T-helper 1 cell (primary cell): ENCODE measurements around the gene DNAJC18.
"Not testable (repeated sequence)": the region's sequence is repeated elsewhere in the genome, so short reads cannot be mapped to it uniquely, and the experiment has no call there.

ENCODE experiments used
- DNase-seq, 5 donors: peaks; one replicate each; pipeline ENCODE4 v3.0.0-alpha.2; 2012 to 2020
- total RNA-seq, 4 donors: gene quantifications; one replicate each; lab custom pipeline; 2026; lab: John Stamatoyannopoulos, UW

The DNAJC18 gene
- 3.8 to 9.1 (median 7.7) reads per million in 4 donors for total RNA-seq

DNA sequence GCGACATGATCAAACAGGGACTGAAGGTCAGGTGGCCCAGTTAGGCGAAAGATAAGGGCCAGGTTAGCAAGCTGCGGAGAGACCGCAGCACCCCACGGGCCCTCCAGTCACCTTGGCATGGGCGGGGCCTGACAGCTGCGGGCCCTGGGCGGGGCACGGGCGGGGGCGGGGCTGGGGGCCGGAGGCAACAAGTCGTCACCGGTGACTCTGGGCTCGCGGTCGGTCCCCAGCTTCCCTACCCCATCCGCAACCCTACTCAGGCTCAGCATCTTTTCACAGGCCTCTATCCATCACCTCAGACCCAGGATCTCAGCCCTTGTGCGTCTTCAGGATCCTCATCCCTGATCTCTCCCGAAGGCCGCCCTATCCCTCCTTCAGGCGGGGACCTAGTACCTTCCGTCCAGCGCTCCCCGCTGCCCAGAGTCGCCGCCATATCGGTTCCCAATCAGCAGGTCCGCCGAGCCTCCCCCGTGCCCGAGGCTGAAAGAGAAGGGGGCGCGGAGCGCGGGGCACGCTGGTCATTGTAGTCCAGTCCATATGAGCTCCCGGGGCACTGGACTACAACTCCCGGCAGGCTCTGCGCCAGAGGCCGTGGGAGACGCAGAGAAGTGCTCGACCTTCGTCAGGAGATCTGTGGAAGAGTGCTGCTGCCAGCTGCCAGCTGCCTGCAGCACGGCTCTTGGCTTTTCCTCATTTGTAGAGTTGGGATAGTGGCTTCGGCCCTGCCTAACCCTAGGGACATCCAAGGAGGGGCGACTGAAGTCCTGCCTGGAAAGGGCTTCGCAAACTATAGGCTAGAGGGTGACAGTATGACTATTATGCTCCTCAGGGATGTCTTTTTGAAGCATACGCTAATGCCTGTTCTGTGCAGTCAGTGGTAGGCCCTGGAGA lies at the start of gene DNAJC18:
Gene DNAJC18, minus strand, starts transcription at position 513 of the 891 bp plus-strand sequence. Its CDS starts 80 bp downstream, at position 433.
- DNase-seq, result peak; percentile 81 to 91 (median 85)

- DNase-seq, result no peak
Observed at GRCh38 chr5:139488260-139488659, 48.9 kb upstream of the DNAJC18 start.

GRCh38 chr5:139486201-139486600 lies 46.9 kb upstream of the DNAJC18 start:
- DNase-seq, result no peak

- DNase-seq, result not testable (repeated sequence)
Observed at GRCh38 chr5:139482890-139483208, 43.5 kb upstream of the DNAJC18 start.

DNA sequence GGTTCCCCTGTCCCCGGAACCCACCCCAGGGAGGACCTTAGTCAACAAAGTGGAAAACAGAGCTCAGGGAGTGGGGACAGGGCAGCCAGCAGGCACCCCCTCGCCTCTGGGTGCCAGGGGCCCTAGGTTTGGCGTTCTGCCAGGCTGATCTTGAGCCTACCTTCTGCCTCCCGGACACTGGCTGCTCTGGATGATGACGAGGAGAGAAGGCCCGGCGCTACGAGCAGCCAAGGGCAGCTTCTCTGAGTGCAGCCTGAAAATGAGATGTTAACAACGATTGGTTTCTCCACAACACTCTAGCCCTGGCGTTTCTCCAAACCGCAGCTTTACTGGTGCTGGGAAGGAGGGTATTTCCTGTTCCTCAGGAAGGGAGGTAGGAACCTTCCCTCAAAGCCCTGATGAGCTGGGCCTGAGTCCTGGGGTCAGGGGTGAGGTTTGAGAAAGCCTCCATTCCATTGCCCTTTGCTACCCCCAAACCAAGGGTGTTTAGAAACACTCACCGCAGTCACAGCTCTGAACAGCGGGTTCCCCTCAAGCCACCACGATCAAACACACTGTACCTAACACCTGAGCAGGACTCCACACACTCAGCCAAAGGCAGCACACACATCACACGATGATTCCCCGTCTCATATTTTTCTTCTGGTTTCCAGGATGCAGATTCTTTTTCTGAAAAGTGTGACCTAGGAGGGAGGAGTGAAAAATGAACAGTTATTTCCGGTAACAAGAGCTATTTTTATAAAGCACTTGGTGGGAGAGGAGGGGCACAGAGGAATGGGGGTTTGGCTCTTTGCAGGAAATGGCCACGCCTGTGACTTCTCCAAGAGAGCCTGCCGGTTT lies 42.9 kb upstream of the DNAJC18 start, which contains the start of gene STING1:
Gene STING1, minus strand, starts transcription at position 709 of the 840 bp plus-strand sequence. CDS start 1,054 bp downstream, outside the sequence.
- DNase-seq, result peak; percentile 27 to 83 (median 45)

GRCh38 chr5:139481580-139482049 lies 42.3 kb upstream of the DNAJC18 start:
- no peak for DNase-seq

- peak in 1 of 5 donors; percentile 48 for DNase-seq
Observed at GRCh38 chr5:139481122-139481533, 41.8 kb upstream of the DNAJC18 start.

- not testable (repeated sequence) for DNase-seq
Observed at GRCh38 chr5:139479729-139480128, 40.4 kb upstream of the DNAJC18 start.

DNA sequence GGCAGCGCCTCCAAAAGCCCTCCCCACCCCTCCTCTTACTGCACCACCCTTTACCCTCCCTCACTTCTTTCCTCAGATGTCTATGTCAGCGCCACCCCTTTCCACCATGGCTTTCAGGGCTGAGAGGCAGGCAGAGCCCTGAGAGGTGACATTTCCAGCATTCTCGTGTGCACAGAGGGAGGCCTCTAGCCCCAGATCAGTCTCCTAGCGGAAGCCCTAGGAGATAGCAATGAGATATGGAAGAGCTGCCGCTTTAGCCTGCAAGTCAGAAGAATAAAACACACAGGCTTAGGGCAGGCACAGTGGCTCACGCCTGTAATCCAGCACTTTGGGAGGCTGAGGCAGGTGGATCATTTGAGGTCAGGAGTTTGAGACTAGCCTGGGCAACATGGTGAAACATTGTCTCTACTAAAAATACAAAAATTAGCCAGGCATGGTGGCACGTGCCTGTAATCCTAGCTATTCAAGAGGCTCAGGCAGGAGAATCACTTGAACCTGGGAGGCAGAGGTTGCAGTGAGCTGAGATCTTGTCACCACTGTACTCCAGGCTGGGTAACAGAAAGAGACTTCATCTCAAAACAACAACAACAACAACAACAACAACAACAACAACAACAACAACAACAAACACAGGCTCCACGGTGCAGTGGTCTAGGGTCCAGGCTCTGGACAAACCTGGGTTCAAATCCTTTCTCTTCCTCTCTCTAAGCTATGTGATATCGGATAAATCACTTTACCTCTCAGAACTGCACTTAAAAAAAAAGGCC lies 39.5 kb upstream of the DNAJC18 start:
- DNase-seq, result not testable (repeated sequence)

GRCh38 chr5:139475865-139476617 lies 36.7 kb upstream of the DNAJC18 start:
- no peak for DNase-seq

GRCh38 chr5:139474890-139475791 lies 35.8 kb upstream of the DNAJC18 start:
- DNase-seq, result peak in 1 of 5 donors; percentile 64

DNA sequence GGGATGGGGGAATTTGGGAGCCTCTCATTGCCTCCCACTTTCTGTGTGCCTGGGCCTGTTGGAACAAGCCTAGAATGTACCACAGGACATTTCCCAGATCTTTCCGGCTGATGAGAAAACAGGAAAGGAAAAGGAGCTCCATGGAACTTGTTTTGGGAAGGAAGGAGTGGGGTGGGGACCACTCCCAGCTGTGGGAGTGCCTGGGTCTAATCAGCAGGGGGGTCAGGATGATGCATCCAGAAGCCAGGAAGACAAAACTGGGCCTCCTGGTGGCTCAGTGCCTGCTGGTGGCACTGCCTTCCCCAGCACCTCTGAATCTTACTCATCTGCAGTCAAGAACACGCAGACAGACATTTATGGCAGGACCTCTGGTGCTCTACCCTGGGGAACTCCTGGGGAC lies 34.2 kb upstream of the DNAJC18 start:
- no peak for DNase-seq

GRCh38 chr5:139473105-139473504 lies 33.8 kb upstream of the DNAJC18 start:
- DNase-seq, result no peak

DNA sequence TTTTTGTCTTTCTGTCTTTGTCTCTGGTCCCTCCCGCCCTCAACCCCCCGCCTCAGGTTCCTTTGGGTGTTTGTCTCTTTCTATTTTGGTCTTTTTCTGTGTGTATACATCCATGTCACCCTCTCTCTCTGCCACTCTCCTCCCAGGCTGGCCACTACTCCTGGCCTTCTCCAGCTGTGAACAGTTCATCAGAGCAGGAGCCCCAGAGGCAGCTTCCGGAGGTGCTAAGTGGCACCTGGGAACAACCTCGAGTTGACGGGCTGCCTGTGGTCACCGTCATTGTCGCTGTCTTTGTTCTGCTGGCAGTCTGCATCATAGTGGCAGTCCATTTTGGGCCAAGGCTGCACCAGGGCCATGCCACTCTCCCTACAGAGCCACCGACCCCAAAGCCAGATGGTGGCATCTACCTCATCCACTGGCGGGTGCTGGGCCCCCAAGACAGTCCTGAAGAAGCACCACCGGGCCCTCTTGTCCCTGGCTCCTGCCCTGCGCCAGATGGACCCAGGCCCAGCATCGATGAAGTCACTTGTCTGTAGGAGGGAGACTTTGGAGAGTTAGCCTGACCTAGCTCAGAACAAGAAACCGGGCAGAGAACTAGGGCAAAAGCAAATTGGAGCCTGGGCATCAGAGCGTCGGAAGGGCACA lies 33.2 kb upstream of the DNAJC18 start:
- DNase-seq, result no peak

- DNase-seq, result peak in 2 of 5 donors; percentile 35 to 59
Observed at GRCh38 chr5:139470821-139471300, 31.5 kb upstream of the DNAJC18 start, which contains the start of gene SMIM33. TSS of gene SMIM33 (plus strand) at chr5:139471004. CDS start at chr5:139471122, 118 bp downstream.

DNA sequence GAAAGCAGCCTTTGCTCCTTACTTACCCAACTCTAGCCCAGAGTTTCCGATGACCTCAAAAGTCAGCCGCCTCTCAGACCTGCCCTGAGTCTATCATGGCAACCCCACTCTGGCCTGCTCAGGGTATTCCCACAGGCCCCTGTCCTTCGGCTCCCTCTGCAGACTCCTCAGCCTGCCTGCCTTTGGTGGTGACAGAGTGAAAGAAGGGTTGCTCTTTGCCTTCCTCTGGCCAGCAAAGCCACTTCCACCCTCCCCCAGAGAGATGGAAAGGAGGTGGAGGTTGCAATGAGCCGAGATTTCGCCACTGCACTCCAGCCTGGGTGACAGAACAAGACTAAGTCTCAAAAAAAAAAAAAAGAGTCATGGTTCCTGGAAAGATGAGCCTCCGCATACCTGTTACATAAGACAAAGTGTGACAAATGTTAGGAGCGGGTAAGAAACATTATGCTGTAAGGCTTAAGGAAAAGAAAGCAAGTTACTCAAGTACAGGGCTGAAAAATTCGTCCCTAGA lies 29.2 kb upstream of the DNAJC18 start:
- DNase-seq, result no peak

DNA sequence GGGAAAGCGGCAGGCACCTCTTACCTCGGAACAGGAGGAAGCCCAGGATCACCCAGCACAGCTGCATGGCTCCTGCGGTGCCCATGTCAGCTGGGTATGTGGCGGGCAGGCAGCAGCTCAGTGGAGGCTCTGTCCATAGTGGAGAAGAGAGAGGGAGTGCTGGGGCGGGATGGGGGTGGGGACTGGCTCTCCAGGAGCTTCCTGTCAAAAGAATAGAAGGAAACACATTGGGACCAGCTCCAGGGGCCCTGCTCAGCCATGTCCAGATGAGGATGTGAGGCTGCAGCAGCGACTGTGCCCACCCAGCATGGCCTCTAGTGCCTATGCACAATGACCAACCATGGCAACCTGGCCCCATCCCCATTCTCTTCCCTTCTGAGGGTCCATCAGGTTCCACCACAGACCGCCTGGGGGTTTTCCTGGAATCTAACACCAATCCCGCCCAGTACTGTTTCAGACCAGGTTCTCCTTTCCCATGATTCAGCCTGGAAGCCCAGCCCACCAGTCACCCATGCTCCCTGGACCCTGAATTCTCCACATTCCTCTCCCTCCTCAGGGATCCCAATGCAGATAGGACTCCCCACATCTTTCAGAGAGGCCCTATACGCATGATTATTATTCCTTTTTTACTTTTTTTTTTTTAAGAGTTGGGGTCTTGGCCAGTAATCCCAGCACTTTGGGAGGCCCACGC lies 23.4 kb upstream of the DNAJC18 start, which contains the start of gene ECSCR:
Gene ECSCR, minus strand, starts transcription at position 158 of the 691 bp plus-strand sequence. Its CDS starts 73 bp downstream, at position 85.
- DNase-seq, result no peak

DNA sequence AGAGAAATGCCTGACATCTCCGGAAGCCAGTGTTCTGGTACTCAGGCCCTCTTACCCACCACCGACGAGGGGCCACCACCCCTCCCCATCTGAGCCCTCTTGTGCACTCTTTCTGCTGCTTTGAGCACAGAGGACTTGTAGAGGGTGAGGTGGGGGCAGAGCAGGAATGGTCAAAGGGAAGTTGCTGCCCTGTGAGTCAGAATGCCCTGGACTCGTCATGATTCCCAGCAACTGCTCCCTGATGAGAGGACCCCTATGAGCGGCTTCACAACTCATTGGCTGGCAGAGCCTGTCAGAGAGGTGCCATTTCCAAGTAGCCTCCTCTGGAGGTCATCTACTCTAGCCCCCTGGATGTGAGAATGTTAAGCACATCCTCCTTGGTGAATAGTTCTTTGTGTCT lies 22.4 kb upstream of the DNAJC18 start:
- DNase-seq, result no peak

DNA sequence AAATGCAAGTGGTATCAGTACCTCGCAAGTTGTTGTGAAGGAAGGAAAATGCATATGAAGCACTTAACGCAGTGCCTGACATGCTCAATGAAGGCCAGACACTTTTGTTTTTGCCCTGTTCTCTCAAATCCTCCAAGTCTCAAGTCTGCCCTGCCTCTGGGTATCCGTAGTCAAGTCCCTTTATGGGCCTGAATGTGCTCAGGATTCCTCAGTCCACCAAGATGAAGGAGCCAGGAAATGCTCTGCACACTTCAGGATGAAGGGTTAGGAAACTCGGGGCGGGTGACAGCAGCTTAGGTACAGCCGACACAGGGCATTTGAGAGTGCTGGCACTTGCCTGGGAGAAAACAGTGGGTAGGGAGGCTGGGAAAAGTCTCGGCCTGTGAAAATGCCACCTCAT lies 21.9 kb upstream of the DNAJC18 start:
- no peak for DNase-seq
